Astrocyte of the hippocampus (primary cell): ENCODE results near the gene GNMT.

Experiments used
- DNase-seq: peaks from one replicate; pipeline ENCODE4 v3.0.0; 2011; ENCODE audit warnings: low read depth, low spot score

The GNMT gene

GRCh38 chr6:43013097-43013842 is 52.7 kb downstream of the GNMT start:
- DNase-seq: peak; percentile 22
